ENCODE data around the gene BSN. TPM values are rescaled to one million over a fixed set of nuclear protein-coding genes. Genes with fewer than 3 reads are reported as not detected.

The BSN gene
- total RNA-seq, 4 donors from 2014 or later, result under 0.01 to 0.38 (median 0.16) TPM; not detected in 1

DNA sequence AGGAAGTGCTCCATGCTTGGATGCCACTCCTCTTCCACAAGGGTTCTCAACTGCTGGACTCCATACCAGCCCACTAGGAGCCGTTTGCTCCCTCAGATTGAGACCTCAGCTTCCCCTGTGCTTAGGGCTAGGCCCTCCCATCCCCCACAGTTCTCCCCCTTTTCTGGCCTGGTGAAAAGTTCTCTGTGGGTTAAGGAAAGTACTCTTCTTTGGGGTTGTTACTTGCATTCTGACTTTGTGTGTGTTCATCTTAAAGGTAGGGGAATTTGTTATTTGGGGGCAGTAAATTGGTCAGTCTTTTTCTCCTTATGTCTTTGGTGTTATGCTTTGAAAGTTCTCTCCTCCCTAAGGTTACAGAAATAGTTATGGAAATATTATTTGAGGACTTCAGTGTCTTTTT is 95.9 kb downstream of the BSN start:
- TF ChIP-seq, protein P1, sequence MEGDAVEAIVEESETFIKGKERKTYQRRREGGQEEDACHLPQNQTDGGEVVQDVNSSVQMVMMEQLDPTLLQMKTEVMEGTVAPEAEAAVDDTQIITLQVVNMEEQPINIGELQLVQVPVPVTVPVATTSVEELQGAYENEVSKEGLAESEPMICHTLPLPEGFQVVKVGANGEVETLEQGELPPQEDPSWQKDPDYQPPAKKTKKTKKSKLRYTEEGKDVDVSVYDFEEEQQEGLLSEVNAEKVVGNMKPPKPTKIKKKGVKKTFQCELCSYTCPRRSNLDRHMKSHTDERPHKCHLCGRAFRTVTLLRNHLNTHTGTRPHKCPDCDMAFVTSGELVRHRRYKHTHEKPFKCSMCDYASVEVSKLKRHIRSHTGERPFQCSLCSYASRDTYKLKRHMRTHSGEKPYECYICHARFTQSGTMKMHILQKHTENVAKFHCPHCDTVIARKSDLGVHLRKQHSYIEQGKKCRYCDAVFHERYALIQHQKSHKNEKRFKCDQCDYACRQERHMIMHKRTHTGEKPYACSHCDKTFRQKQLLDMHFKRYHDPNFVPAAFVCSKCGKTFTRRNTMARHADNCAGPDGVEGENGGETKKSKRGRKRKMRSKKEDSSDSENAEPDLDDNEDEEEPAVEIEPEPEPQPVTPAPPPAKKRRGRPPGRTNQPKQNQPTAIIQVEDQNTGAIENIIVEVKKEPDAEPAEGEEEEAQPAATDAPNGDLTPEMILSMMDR (IDR thresholded peaks at IDR 0.05; ENCODE audit: low read depth), result no peak

DNA sequence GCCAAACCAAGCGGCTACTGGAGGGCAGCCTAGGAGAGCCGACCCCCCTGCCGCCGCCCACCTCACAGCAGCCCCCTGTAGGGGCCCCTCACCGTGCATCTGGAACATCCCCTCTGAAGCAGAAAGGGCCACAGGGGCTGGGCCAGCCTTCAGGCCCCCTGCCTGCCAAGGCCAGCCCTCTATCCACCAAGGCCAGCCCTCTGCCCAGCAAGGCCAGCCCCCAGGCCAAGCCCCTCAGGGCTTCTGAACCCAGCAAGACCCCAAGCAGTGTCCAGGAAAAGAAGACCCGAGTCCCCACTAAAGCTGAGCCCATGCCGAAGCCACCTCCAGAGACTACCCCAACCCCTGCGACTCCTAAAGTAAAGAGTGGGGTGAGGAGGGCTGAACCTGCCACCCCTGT is 96.4 kb downstream of the BSN start:
- TF ChIP-seq, protein P1 (IDR thresholded peaks at IDR 0.05; ENCODE audit: low read depth), result no peak

DNA sequence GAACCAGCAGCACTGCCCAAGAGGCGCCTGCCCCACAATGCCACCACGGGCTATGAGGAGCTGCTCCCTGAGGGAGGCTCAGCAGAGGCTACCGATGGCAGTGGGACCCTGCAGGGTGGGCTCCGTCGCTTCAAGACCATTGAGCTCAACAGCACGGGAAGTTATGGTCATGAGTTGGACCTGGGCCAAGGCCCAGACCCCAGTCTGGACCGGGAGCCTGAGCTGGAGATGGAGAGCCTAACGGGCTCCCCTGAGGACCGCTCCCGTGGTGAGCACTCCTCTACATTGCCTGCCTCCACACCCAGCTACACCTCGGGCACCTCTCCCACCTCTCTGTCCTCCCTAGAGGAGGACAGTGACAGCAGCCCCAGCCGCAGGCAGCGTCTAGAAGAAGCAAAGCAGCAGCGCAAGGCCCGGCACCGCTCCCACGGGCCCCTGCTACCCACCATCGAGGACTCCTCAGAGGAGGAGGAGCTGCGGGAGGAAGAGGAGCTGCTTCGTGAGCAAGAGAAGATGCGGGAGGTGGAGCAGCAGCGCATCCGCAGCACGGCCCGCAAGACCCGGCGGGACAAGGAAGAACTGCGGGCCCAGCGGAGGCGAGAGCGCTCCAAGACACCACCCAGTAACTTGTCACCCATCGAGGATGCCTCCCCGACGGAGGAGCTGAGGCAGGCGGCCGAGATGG is 98.1 kb downstream of the BSN start:
- TF ChIP-seq, protein P1 (IDR thresholded peaks at IDR 0.05; ENCODE audit: low read depth), result no peak

DNA sequence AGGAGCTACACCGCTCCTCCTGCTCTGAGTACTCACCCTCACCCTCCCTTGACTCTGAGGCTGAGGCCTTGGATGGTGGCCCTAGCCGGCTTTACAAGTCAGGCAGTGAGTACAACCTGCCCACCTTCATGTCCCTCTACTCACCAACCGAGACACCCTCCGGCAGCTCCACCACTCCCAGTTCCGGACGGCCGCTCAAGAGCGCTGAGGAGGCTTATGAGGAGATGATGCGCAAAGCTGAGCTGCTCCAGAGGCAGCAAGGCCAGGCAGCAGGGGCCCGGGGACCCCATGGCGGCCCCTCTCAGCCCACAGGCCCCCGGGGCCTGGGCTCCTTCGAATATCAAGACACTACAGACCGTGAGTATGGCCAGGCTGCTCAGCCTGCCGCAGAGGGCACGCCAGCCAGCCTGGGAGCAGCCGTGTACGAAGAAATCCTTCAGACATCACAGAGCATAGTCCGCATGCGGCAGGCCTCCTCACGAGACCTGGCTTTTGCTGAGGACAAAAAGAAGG is 98.7 kb downstream of the BSN start:
- TF ChIP-seq, protein P1 (IDR thresholded peaks at IDR 0.05; ENCODE audit: low read depth), result no peak

DNA sequence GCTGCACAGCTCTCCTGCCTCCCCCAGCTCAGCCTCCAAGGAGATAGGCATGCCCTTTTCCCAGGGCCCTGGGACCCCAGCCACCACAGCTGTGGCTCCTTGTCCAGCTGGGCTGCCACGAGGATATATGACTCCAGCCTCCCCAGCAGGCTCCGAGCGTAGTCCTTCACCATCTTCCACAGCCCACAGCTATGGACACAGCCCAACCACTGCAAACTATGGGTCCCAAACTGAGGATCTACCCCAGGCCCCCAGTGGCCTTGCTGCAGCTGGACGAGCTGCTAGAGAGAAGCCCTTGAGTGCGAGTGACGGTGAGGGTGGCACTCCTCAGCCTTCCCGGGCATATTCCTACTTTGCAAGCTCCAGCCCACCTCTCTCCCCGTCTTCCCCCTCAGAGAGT is 99.3 kb downstream of the BSN start:
- TF ChIP-seq, protein P1 (IDR thresholded peaks at IDR 0.05; ENCODE audit: low read depth), result no peak

DNA sequence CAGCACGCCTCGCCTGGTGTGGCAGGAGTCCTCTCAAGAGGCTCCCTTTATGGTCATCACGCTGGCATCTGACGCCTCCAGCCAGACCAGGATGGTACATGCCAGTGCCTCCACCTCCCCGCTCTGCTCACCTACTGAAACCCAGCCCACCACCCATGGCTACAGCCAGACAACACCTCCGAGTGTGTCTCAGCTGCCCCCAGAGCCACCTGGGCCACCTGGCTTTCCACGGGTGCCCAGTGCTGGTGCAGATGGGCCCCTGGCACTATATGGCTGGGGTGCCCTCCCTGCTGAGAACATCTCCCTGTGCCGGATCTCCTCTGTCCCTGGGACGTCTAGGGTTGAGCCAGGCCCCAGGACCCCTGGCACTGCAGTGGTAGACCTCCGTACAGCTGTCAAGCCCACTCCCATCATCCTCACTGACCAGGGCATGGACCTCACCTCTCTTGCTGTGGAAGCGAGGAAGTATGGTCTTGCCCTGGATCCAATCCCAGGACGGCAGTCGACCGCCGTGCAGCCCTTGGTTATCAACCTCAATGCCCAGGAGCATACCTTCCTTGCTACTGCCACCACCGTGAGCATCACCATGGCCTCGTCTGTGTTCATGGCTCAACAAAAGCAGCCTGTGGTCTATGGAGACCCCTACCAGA is 100.0 kb downstream of the BSN start:
- TF ChIP-seq, protein P1 (IDR thresholded peaks at IDR 0.05; ENCODE audit: low read depth), result no peak

DNA sequence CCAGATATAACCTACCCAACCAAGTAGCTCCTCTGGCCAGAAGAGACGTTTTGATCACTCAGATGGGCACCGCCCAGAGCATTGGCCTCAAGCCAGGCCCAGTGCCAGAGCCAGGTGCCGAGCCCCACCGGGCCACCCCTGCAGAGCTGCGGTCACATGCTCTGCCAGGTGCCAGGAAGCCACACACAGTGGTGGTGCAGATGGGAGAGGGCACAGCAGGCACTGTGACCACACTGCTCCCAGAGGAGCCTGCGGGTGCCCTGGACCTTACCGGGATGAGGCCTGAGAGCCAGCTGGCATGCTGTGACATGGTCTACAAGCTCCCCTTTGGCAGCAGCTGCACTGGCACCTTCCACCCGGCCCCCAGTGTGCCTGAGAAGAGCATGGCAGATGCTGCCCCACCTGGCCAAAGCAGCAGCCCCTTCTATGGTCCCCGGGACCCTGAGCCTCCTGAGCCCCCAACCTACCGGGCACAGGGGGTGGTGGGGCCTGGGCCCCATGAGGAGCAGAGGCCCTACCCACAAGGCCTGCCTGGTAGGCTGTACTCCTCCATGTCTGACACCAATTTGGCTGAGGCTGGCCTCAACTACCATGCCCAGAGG is 100.8 kb downstream of the BSN start:
- TF ChIP-seq, protein P1 (IDR thresholded peaks at IDR 0.05; ENCODE audit: low read depth), result no peak

Data from subcutaneous adipose tissue (tissue), 4 donors.